Stomach (tissue), 9 donors: ENCODE results near the gene ASB16. TPM values are rescaled to one million over a fixed set of nuclear protein-coding genes. Genes with fewer than 3 reads are reported as not detected.

Source experiments
- DNase-seq, 2 donors: peaks; one replicate each; pipeline versions ENCODE4 v3.0.0 to v3.0.0-alpha.2; 2013 to 2019
- H3K27ac ChIP-seq, 5 donors: fragments of 200-600 bp in 4 of 5; sonication (generic) in 4 of 5; one replicate each; pipeline ENCODE4 v1.5.1; 2013 to 2019; ENCODE audit warnings: mild to moderate bottlenecking in 1 of 5, moderate library complexity in 1 of 5
- H3K27me3 ChIP-seq, 3 donors: fragments of 200-600 bp; sonication (generic); one replicate each; pipeline ENCODE4 v1.5.1; 2017 to 2019; ENCODE audit warnings: mixed run types in 1 of 3
- H3K36me3 ChIP-seq, 4 donors: fragments of 200-600 bp; sonication (generic); 1 replicate in 3 of 4; 2 replicates in 1 of 4; pipeline ENCODE4 v1.5.1; 2016 to 2019
- H3K4me1 ChIP-seq, 4 donors: fragments of 200-600 bp; sonication (generic); one replicate each; pipeline ENCODE4 v1.5.1; 2016 to 2019
- H3K4me3 ChIP-seq, 4 donors: fragments of 200-600 bp; sonication (generic) in 3 of 4; one replicate each; pipeline ENCODE4 v1.5.1; 2016 to 2019; ENCODE audit warnings: mild to moderate bottlenecking in 1 of 4
- H3K9me3 ChIP-seq, 4 donors: fragments of 200-600 bp; sonication (generic); one replicate each; pipeline ENCODE4 v1.5.1; 2016 to 2019
- EP300 ChIP-seq: sonication (generic); formaldehyde crosslinking; IDR thresholded peaks from one replicate; pipeline ENCODE4 v1.6.1; 2017; ENCODE audit warnings: antibody characterized with exemption
- POLR2A ChIP-seq, 4 donors: fragments of 450-650 bp; IDR thresholded peaks; one replicate each; pipeline ENCODE4 v1.6.1; 2016; ENCODE audit warnings: antibody characterized with exemption in 4 of 4, control low read depth in 2 of 4, mild to moderate bottlenecking in 1 of 4, moderate library complexity in 1 of 4
- POLR2AphosphoS5 ChIP-seq, 3 donors: sonication (generic); formaldehyde crosslinking; IDR thresholded peaks; one replicate each; pipeline ENCODE4 v1.6.1; 2016; ENCODE audit warnings: antibody characterized with exemption in 3 of 3
- WGBS, 5 donors: extraction: QIAGEN DNeasy Blood & Tissue Kit in 3 of 5; methylation state at CpG; one replicate each; pipeline versions ENCODE4 v1.1.5 to v1.1.7; 2013 to 2018; 5-methylcytosine and 5-hydroxymethylcytosine counted together
- intact Hi-C: fragments of 100-400 bp; cut with DNase I; formaldehyde crosslinking; loops from one replicate; pipeline ENCODE4 v1.15.1; 2023; ENCODE audit warnings: low total_unique reads
- polyA plus RNA-seq, 3 donors: library from polyadenylated mRNA; stranded (reverse); fragments of 200-250 nt; gene quantifications; one replicate each; pipeline ENCODE4 v1.2.3, GENCODE V29; 2013
- total RNA-seq, 5 donors: library from RNA; depleted of rRNA; stranded (reverse); fragments of >200 nt; gene quantifications; one replicate each; pipeline versions ENCODE4 v1.1.0 to v1.2.3, GENCODE V29; 2014 to 2016
- TF ChIP-seq, protein P1 (sequence below), 7 experiments: fragments of 450-650 bp in 4 of 7; fragments of 200-600 bp in 3 of 7; sonication (generic) in 3 of 7; IDR thresholded peaks; one replicate each; pipeline ENCODE4 v1.5.1; 2016 to 2019; ENCODE audit warnings: antibody characterized with exemption in 7 of 7, control low read depth in 2 of 7, mild to moderate bottlenecking in 1 of 7
- donor health status: healthy with polysubstance abuse.
- donor health status: Bipolar disorder and iron deficiency.
- donor health status: healthy.

Gene ASB16
- total and polyA plus RNA-seq, 8 donors, result 0.30 to 0.73 (median 0.31) TPM; not detected in 5

DNA sequence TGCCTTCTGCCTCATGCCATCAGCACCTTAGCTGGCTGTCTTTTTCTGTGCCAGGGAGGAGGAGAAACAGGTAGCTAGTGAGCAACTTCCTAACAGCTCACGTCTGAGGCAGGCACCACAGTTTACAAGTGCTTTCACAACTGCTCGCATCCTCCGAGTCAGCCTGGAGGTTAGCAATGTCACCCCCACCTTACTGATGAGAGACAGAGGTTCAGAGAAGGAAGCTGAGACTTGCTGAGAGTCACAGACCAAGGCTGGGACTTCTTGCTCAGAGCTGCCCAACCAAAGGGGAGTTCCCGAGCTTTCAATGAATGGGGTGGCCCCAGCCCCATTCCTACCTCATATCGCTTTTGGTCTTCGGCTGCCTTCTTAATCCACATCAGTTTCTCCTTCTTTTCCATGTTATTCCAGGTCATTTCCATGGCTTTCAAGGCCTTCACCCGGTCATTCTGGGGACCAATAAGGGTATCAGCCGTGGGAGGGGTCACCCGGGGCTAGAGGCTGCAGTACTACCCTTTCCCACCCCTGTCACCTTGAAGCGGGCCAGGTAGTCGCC is 39.4 kb downstream of the ASB16 start:
- peak overlapping the region in 3 of 4 donors; percentile 0 to 32 (median 27) for H3K4me3 ChIP-seq
- H3K27ac ChIP-seq, result peak overlapping the region; percentile 14 to 79 (median 61)
- peaks cover 20 to 50% (median 30%) of the 10 kb centered on the region in 4 donors for H3K4me1 ChIP-seq
- DNase-seq, result no peak
- H3K36me3 ChIP-seq, result peaks cover 49 to 80% (median 77%) of the 10 kb centered on the region in 4 donors
- intact Hi-C loops, result loop anchor here (5.0 kb wide), 1 partner anchor 112 kb away; the partner anchor contains the start of gene SLC25A39
- WGBS, 5 donors, result 60 to 74% (median 69%) methylated on average over 10 to 11 of the region's 11 CpGs
- H3K9me3 ChIP-seq, result no peaks in the 10 kb centered on the region
- H3K27me3 ChIP-seq, result no peaks in the 10 kb centered on the region
- TF ChIP-seq, protein P1, sequence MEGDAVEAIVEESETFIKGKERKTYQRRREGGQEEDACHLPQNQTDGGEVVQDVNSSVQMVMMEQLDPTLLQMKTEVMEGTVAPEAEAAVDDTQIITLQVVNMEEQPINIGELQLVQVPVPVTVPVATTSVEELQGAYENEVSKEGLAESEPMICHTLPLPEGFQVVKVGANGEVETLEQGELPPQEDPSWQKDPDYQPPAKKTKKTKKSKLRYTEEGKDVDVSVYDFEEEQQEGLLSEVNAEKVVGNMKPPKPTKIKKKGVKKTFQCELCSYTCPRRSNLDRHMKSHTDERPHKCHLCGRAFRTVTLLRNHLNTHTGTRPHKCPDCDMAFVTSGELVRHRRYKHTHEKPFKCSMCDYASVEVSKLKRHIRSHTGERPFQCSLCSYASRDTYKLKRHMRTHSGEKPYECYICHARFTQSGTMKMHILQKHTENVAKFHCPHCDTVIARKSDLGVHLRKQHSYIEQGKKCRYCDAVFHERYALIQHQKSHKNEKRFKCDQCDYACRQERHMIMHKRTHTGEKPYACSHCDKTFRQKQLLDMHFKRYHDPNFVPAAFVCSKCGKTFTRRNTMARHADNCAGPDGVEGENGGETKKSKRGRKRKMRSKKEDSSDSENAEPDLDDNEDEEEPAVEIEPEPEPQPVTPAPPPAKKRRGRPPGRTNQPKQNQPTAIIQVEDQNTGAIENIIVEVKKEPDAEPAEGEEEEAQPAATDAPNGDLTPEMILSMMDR (IDR thresholded peaks at IDR 0.05), result no peak
- TF ChIP-seq POLR2AphosphoS5 (IDR thresholded peaks at IDR 0.05) (no peak), EP300 (no peak), POLR2A (IDR thresholded peaks at IDR 0.05) (no peak)

DNA sequence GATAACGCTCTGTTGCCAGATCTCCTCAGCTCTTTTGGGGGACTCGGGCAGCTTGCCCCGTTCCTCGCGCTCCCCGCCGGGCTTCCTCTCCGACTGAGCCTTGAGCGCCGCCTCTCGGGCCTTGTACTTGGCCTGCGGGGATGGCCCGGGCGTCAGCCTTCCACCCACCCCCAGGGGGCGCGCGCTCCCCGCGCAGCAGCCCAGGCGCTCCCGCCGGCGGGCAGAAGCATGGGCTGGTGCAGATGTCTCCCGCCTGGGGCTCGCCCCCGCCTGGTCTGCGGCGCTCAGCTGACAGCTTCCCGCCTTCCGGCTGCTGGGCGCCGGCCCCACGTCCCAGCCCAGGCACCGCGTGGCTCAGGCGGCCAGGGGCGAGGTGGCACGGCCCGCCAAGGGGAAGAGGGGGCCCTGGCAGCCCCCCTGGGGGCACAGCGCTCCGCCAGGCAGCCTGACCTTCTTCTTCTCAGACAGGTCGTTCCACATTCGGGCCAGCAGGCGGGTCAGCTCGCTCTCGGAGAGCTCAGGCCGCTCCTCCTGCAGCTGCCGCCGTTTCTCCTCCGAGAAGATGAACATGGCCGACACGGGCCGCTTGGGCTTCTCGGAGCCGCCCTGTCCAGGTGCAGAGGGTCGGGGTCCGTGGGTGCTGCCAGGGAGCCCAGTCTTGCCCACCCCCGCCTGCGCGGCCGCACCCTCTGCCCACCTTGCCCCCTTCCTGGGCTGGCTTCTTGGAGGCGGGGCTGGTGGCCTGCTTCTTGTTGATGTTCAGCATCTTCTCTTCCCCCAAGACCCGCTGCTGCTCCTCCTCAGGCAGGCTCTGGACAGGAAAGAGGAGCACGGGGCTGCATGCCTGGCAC is 40.1 kb downstream of the ASB16 start:
- H3K27ac ChIP-seq, result peak overlapping the region; percentile 53 to 79 (median 61)
- no peak for TF ChIP-seq POLR2A (IDR thresholded peaks at IDR 0.05)
- TF ChIP-seq EP300, result no peak
- TF ChIP-seq, protein P1 (IDR thresholded peaks at IDR 0.05), result peak in 5 of 7 experiments; percentile 97 to 99 (median 97)
- TF ChIP-seq POLR2AphosphoS5 (IDR thresholded peaks at IDR 0.05), result peak; percentile 43 to 88 (median 46)
- intact Hi-C loops, result loop anchor here (5.0 kb wide), 1 partner anchor 112 kb away; the partner anchor contains the start of gene SLC25A39
- H3K4me3 ChIP-seq, result peak overlapping the region in 3 of 4 donors; percentile 0 to 32 (median 27)
- WGBS, 5 donors, result 23 to 50% (median 26%) methylated on average over 15 to 64 of the region's 64 CpGs
- no peaks in the 10 kb centered on the region for H3K27me3 ChIP-seq
- H3K36me3 ChIP-seq, result peaks cover 56 to 87% (median 84%) of the 10 kb centered on the region in 4 donors
- H3K9me3 ChIP-seq, result no peaks in the 10 kb centered on the region
- peaks cover 20 to 54% (median 28%) of the 10 kb centered on the region in 4 donors for H3K4me1 ChIP-seq
- peak; percentile 92 to 96 for DNase-seq

DNA sequence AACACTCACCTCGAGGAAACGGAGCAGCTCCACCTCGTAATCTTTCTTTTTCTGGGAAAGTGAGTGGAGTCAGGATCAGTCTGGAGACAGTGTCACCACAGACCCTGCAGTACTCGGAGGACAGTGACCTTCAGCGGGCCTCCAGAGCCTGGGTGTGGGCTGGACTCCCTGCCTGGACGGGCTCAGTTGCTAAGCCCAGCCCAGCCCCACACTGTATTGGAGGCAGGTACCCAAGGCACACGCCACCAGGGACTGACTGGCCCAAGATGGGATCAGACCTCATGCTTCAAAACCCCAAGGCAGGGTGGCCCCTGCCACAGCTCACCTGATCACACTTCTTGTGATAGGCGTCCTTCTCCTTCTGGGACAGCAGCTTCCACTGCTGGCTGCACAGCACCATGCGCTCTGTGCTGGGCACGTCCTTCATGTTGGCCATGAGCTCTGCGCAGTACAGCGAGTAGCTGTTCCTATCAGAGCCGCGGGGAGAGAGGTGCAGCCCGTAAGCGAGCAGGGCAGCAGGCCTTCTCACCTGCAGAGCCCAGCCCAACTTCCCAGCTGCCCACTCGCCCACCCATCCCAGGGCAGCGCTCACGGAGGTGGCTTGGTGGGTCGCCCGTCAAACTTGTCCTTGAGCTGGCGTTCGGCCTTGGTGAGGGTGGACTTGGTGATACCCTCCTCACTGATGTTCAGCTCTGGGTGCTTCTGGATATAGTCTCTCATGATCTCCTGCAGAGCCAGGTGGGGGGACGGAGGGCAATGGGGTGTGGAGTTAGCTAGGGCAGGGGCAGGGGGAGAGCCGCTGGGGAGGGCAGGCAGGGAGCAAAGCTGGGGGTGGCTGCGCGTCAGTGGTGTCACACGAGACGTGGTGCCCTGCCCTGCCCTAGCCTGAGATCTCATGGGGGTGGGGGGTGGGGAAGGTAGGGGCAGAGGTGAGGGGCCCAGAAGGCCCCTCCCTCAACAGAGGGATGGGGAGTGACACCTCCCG is 41.1 kb downstream of the ASB16 start:
- Histone ChIP-seq H3K4me3 (no peak overlapping the region), H3K27ac (peak overlapping the region in 2 of 5 donors; percentile 69 to 79), H3K36me3 (peaks cover 62 to 92% (median 90%) of the 10 kb centered on the region in 4 donors), H3K4me1 (peaks cover 20 to 64% (median 32%) of the 10 kb centered on the region in 4 donors), H3K27me3 (no peaks in the 10 kb centered on the region), H3K9me3 (no peaks in the 10 kb centered on the region)
- WGBS, 5 donors, result 85 to 93% (median 89%) methylated on average over 21 to 30 of the region's 30 CpGs
- TF ChIP-seq, protein P1 (IDR thresholded peaks at IDR 0.05), result no peak
- TF ChIP-seq EP300 (no peak), POLR2AphosphoS5 (IDR thresholded peaks at IDR 0.05) (no peak), POLR2A (IDR thresholded peaks at IDR 0.05) (no peak)
- intact Hi-C loops, result loop anchor here (5.0 kb wide), 1 partner anchor 111 kb away; the partner anchor contains the start of gene SLC25A39
- no peak for DNase-seq
